K562 (cell line): Measurements from ENCODE around the gene SARS1. TPM values are rescaled to one million over a fixed set of nuclear protein-coding genes. Genes with fewer than 3 reads are reported as not detected.

Source experiments
- CBX8 ChIP-seq: fragments of 200-600 bp; sonication (generic); IDR thresholded peaks from 2 replicates; pipeline ENCODE4 v1.6.1; 2012; ENCODE audit warnings: borderline replicate concordance, mixed run types, low read depth, mild to moderate bottlenecking, moderate library complexity, mixed read lengths, low read length, control low read depth, inconsistent platforms; ENCODE audit not compliant: poor library complexity, severe bottlenecking; ENCODE audit errors: extremely low read depth
- CREB1 ChIP-seq, 2 experiments: sonication (generic) in 1 of 2; formaldehyde crosslinking in 1 of 2; IDR thresholded peaks; 2 replicates each; pipeline versions ENCODE4 v1.6.1 to v1.8.0; 2012 to 2022; ENCODE audit warnings: inconsistent platforms in 1 of 2, mild to moderate bottlenecking in 1 of 2, missing genetic modification reagents in 1 of 2, moderate library complexity in 1 of 2
- CUX1 ChIP-seq: fragments of 200-800 bp; sonication (Bioruptor generic); IDR thresholded peaks from 2 replicates; pipeline ENCODE4 v1.6.1; 2016; ENCODE audit warnings: missing genetic modification characterization, missing compliant biosample characterization
- FOSL1 ChIP-seq: fragments of 200-800 bp; sonication (Bioruptor generic); conservative IDR thresholded peaks from 2 replicates; pipeline ENCODE4 v1.6.1; 2016; ENCODE audit warnings: missing genetic modification characterization, missing compliant biosample characterization
- HNRNPLL ChIP-seq: fragments of 200-400 bp; formaldehyde crosslinking; IDR thresholded peaks from 2 replicates; pipeline ENCODE4 v1.6.1; 2017; ENCODE audit warnings: low read length, low read depth, mild to moderate bottlenecking; ENCODE audit not compliant: poor library complexity, severe bottlenecking
- MEF2A ChIP-seq: IDR thresholded peaks from 2 replicates; pipeline ENCODE4 v1.6.1; 2011; ENCODE audit warnings: low read depth, mild to moderate bottlenecking, low read length, moderate library complexity; ENCODE audit not compliant: control insufficient read depth
- ZBTB34 ChIP-seq: fragments of 250-450 bp; sonication (Bioruptor Pico); IDR thresholded peaks from 2 replicates; pipeline ENCODE4 v1.8.0; 2021; ENCODE audit warnings: mild to moderate bottlenecking, moderate library complexity
- ZBTB49 ChIP-seq: sonication (generic); formaldehyde crosslinking; IDR thresholded peaks from 2 replicates; pipeline ENCODE4 v1.8.0; 2022; ENCODE audit warnings: missing genetic modification reagents, mild to moderate bottlenecking, borderline replicate concordance
- ZNF431 ChIP-seq: sonication (generic); formaldehyde crosslinking; IDR thresholded peaks from 2 replicates; pipeline ENCODE4 v1.8.0; 2022; ENCODE audit warnings: mild to moderate bottlenecking, missing genetic modification reagents
- ZNF592 ChIP-seq: fragments of 450-650 bp; IDR thresholded peaks from 2 replicates; pipeline ENCODE4 v1.6.1; 2017; ENCODE audit warnings: antibody characterized with exemption, mild to moderate bottlenecking
- polyA plus RNA-seq, 8 experiments: library from polyadenylated mRNA; depleted of rRNA in 4 of 8; stranded (reverse) in 5 of 8; unstranded in 3 of 8; fragments of >200 nt; fragmentation: Nextera tagmentation in 2 of 8; fragmentation: Illumina TruSeq in 1 of 8; extraction: Ambion mirVana in 2 of 8; extraction: Trizol in 1 of 8; gene quantifications; 2 replicates each; pipeline versions ENCODE4 v1.2.1 to v1.2.3, GENCODE V29; 2011 to 2014; ENCODE audit warnings: inconsistent platforms in 1 of 8, missing spikeins in 1 of 8
- total RNA-seq, 7 experiments: library from RNA; depleted of rRNA in 6 of 7; stranded (reverse); fragments of >200 nt in 6 of 7; fragmentation: Illumina TruSeq in 2 of 7; extraction: Trizol in 2 of 7; gene quantifications; 2 replicates each; pipeline versions ENCODE4 v1.2.1 to v1.2.3, GENCODE V29; 2011 to 2021; ENCODE audit warnings: low replicate concordance in 1 of 7

Gene SARS1
- total and polyA plus RNA-seq, 9 of the 15 experiments (the other 6 are each of a cell fraction or from before 2014, with no cell fraction given) = 221 to 623 (median 254) TPM

- TF ChIP-seq CUX1 (CRISPR knock-in tag) = no peak
- no peak for TF ChIP-seq ZBTB49
- no peak for TF ChIP-seq ZBTB34 (CRISPR knock-in tag)
- TF ChIP-seq CBX8 = no peak
- no peak for TF ChIP-seq MEF2A
- TF ChIP-seq ZNF431 (CRISPR knock-in tag) = peak; percentile 50; the same call in 1 of the 2 replicates
- TF ChIP-seq FOSL1 (tag) = peak; percentile 42
- TF ChIP-seq ZNF592 = peak; percentile 66; the same call in 1 of the 2 replicates
- TF ChIP-seq HNRNPLL = no peak
- 0 out of 2 replicates have a peak, but pooled peaks have one; percentile 6 for TF ChIP-seq CREB1 (IDR thresholded peaks at IDR 0.05)
- peak; percentile 37; the same call in 1 of the 2 replicates for TF ChIP-seq CREB1 (CRISPR knock-in tag; IDR thresholded peaks at IDR 0.05)
These were observed 35.3 kb downstream of the SARS1 start, which contains the start of gene CELSR2 (continued) for GRCh38 chr1:109248797-109249629.
